CD14-positive monocyte (primary cell): ENCODE measurements around the gene PRSS22. TPM values are rescaled to one million over a fixed set of nuclear protein-coding genes. Genes with fewer than 3 reads are reported as not detected.

ENCODE experiments used
- DNase-seq, 3 donors: peaks; one replicate each; pipeline ENCODE4 v3.0.0-alpha.2; 2011 to 2022
- H2AFZ ChIP-seq: 2 replicates; pipeline ENCODE4 v1.6.0; 2012; ENCODE audit warnings: mild to moderate bottlenecking, low read depth, low read length, inconsistent platforms; ENCODE audit not compliant: insufficient read depth, poor library complexity, severe bottlenecking
- H3K27ac ChIP-seq, 2 donors: 1 replicate in 1 of 2; 2 replicates in 1 of 2; pipeline ENCODE4 v1.5.1; 2012 to 2013; ENCODE audit warnings: low read length in 2 of 2, control low read depth in 1 of 2, inconsistent platforms in 1 of 2, low read depth in 1 of 2, mild to moderate bottlenecking in 1 of 2
- H3K27me3 ChIP-seq, 2 donors: one replicate each; pipeline versions ENCODE4 v1.6.0 to v1.6.1; 2011 to 2013; ENCODE audit warnings: low read length in 2 of 2; ENCODE audit not compliant: control insufficient read depth in 2 of 2, insufficient read depth in 2 of 2
- H3K36me3 ChIP-seq, 2 donors: replicated peaks in 1 of 2; 1 replicate in 1 of 2; 2 replicates in 1 of 2; pipeline versions ENCODE4 v1.5.1 to v1.6.1; 2012 to 2013; ENCODE audit warnings: low read length in 2 of 2, control low read depth in 1 of 2, inconsistent platforms in 1 of 2, mild to moderate bottlenecking in 1 of 2; ENCODE audit not compliant: insufficient read depth in 2 of 2, control insufficient read depth in 1 of 2
- H3K4me1 ChIP-seq, 2 donors: 1 replicate in 1 of 2; 2 replicates in 1 of 2; pipeline versions ENCODE4 v1.5.1 to v1.6.1; 2012 to 2013; ENCODE audit warnings: low read length in 2 of 2, control low read depth in 1 of 2, inconsistent platforms in 1 of 2, mild to moderate bottlenecking in 1 of 2, moderate library complexity in 1 of 2; ENCODE audit not compliant: insufficient read depth in 2 of 2, control insufficient read depth in 1 of 2
- H3K4me2 ChIP-seq: replicated peaks from 2 replicates; pipeline ENCODE3; 2012; ENCODE audit warnings: low read length, moderate library complexity, mild to moderate bottlenecking; ENCODE audit not compliant: poor library complexity, severe bottlenecking; ENCODE audit errors: extremely low read depth
- H3K4me3 ChIP-seq, 3 experiments: fragments of 200-600 bp in 1 of 3; sonication (generic) in 1 of 3; replicated peaks in 1 of 3; 1 replicate in 2 of 3; 2 replicates in 1 of 3; pipeline ENCODE4 v1.5.1; 2011 to 2013; ENCODE audit warnings: low read length in 3 of 3, mild to moderate bottlenecking in 3 of 3, control low read depth in 2 of 3, low read depth in 2 of 3, inconsistent platforms in 1 of 3, moderate library complexity in 1 of 3
- H3K79me2 ChIP-seq: 2 replicates; pipeline ENCODE4 v1.6.0; 2012; ENCODE audit warnings: mild to moderate bottlenecking, control low read depth, inconsistent platforms, low read length, moderate library complexity; ENCODE audit not compliant: insufficient read depth
- H3K9ac ChIP-seq: 2 replicates; pipeline ENCODE4 v1.6.0; 2017; ENCODE audit warnings: low read length, mild to moderate bottlenecking; ENCODE audit not compliant: insufficient read depth, poor library complexity, severe bottlenecking
- H3K9me3 ChIP-seq, 2 donors: replicated peaks in 1 of 2; 1 replicate in 1 of 2; 2 replicates in 1 of 2; pipeline versions ENCODE4 v1.5.1 to v1.6.1; 2012 to 2013; ENCODE audit warnings: low read length in 2 of 2, control low read depth in 1 of 2; ENCODE audit not compliant: control insufficient read depth in 1 of 2, insufficient read depth in 1 of 2
- H4K20me1 ChIP-seq: 2 replicates; pipeline ENCODE4 v1.6.0; 2012; ENCODE audit warnings: mild to moderate bottlenecking, low read length, control low read depth, moderate library complexity; ENCODE audit not compliant: insufficient read depth
- H3K27ac Mint-ChIP-seq, 7 donors: one replicate each; pipeline ENCODE4 v1.8.0; 2020; ENCODE audit warnings: mild to moderate bottlenecking in 7 of 7, mixed read lengths in 7 of 7, moderate library complexity in 6 of 7, inconsistent platforms in 2 of 7
- H3K27me3 Mint-ChIP-seq, 3 donors: one replicate each; pipeline ENCODE4 v1.8.0; 2021 to 2022; ENCODE audit warnings: low read depth in 3 of 3, mild to moderate bottlenecking in 3 of 3, mixed read lengths in 3 of 3, moderate library complexity in 3 of 3, inconsistent platforms in 1 of 3
- H3K36me3 Mint-ChIP-seq, 2 donors: one replicate each; pipeline ENCODE4 v1.8.0; 2020; ENCODE audit warnings: mixed read lengths in 2 of 2, inconsistent platforms in 1 of 2, mild to moderate bottlenecking in 1 of 2
- H3K4me1 Mint-ChIP-seq: one replicate; pipeline ENCODE4 v1.8.0; 2020; ENCODE audit warnings: mild to moderate bottlenecking, mixed read lengths
- H3K4me3 Mint-ChIP-seq, 2 donors: one replicate each; pipeline ENCODE4 v1.8.0; 2020; ENCODE audit warnings: mild to moderate bottlenecking in 2 of 2, mixed read lengths in 2 of 2, moderate library complexity in 1 of 2
- H3K9me3 Mint-ChIP-seq, 7 donors: one replicate each; pipeline ENCODE4 v1.8.0; 2020 to 2022; ENCODE audit warnings: mixed read lengths in 7 of 7, mild to moderate bottlenecking in 6 of 7, moderate library complexity in 6 of 7, inconsistent platforms in 2 of 7
- WGBS: methylation state at CpG from one replicate; pipeline ENCODE4 v1.1.5; 2013; ENCODE audit warnings: missing lambda C conversion rate; ENCODE audit not compliant: insufficient coverage; 5-methylcytosine and 5-hydroxymethylcytosine counted together
- intact Hi-C, 2 donors: fragments of 100-400 bp; cut with micrococcal nuclease; formaldehyde crosslinking; loops; one replicate each; pipeline versions ENCODE4 v1.15.0 to v1.15.1; 2023
- polyA plus RNA-seq, 3 donors: library from polyadenylated mRNA; depleted of rRNA in 1 of 3; unstranded in 2 of 3; stranded (reverse) in 1 of 3; fragments of 300-500 nt in 2 of 3; fragments of >200 nt in 1 of 3; fragmentation: Illumina TruSeq in 2 of 3; gene quantifications; 1 replicate in 2 of 3; 2 replicates in 1 of 3; pipeline ENCODE4 v1.2.3, GENCODE V29; 2012 to 2021
- TF ChIP-seq, protein P1 (sequence below): fragments of 200-600 bp; IDR thresholded peaks from one replicate; pipeline ENCODE4 v1.8.0; 2022; ENCODE audit warnings: antibody characterized with exemption, mild to moderate bottlenecking

PRSS22 gene
- polyA plus RNA-seq, 3 donors: not detected

GRCh38 chr16:2835638-2836493 lies 22.1 kb downstream of the PRSS22 start:
- 50% methylated on average over 17 of the region's 22 CpGs for WGBS
- Histone ChIP-seq H2AFZ (no peak overlapping the region), H4K20me1 (no peaks in the 10 kb centered on the region), H3K9ac (no peak overlapping the region), H3K27me3 (no peaks in the 10 kb centered on the region), H3K27ac (no peak overlapping the region), H3K4me1 (peaks cover 0 to under 1% of the 10 kb centered on the region in 2 donors), H3K4me2 (no peak overlapping the region), H3K4me3 (no peak overlapping the region), H3K9me3 (peaks cover 0 to 4% of the 10 kb centered on the region in 2 donors), H3K36me3 (no peaks in the 10 kb centered on the region), H3K79me2 (no peaks in the 10 kb centered on the region)
- H3K36me3 Mint-ChIP-seq: no peaks in the 10 kb centered on the region
- H3K4me3 Mint-ChIP-seq: peak overlapping the region in 1 of 2 donors; percentile 1
- intact Hi-C loops: loop anchor here in 1 of 2 donors (5.0 kb wide), 2 partner anchors 36 to 86 kb away; no protein-coding TSS in a partner anchor
- peaks cover 8 to 15% (median 14%) of the 10 kb centered on the region in 3 donors for H3K27me3 Mint-ChIP-seq
- H3K9me3 Mint-ChIP-seq: peaks cover 1 to 10% (median 6%) of the 10 kb centered on the region in 7 donors
- DNase-seq: no peak
- H3K27ac Mint-ChIP-seq: peak overlapping the region in 1 of 7 donors; percentile 8
- TF ChIP-seq, protein P1, sequence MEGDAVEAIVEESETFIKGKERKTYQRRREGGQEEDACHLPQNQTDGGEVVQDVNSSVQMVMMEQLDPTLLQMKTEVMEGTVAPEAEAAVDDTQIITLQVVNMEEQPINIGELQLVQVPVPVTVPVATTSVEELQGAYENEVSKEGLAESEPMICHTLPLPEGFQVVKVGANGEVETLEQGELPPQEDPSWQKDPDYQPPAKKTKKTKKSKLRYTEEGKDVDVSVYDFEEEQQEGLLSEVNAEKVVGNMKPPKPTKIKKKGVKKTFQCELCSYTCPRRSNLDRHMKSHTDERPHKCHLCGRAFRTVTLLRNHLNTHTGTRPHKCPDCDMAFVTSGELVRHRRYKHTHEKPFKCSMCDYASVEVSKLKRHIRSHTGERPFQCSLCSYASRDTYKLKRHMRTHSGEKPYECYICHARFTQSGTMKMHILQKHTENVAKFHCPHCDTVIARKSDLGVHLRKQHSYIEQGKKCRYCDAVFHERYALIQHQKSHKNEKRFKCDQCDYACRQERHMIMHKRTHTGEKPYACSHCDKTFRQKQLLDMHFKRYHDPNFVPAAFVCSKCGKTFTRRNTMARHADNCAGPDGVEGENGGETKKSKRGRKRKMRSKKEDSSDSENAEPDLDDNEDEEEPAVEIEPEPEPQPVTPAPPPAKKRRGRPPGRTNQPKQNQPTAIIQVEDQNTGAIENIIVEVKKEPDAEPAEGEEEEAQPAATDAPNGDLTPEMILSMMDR: no peak
- H3K4me1 Mint-ChIP-seq: peaks cover 3% of the 10 kb centered on the region

- Histone ChIP-seq H3K9ac (no peak overlapping the region), H3K27me3 (no peaks in the 10 kb centered on the region), H3K4me2 (no peak overlapping the region), H3K9me3 (peaks cover 0 to 4% of the 10 kb centered on the region in 2 donors), H2AFZ (no peak overlapping the region), H3K79me2 (no peaks in the 10 kb centered on the region), H3K4me3 (no peak overlapping the region), H3K27ac (no peak overlapping the region), H3K4me1 (peaks cover 7 to 10% of the 10 kb centered on the region in 2 donors), H4K20me1 (no peaks in the 10 kb centered on the region), H3K36me3 (no peaks in the 10 kb centered on the region)
- 93% methylated on average over 2 of the region's 3 CpGs for WGBS
- no peak for DNase-seq
- H3K36me3 Mint-ChIP-seq: no peaks in the 10 kb centered on the region
- peaks cover 1 to 11% (median 6%) of the 10 kb centered on the region in 7 donors for H3K9me3 Mint-ChIP-seq
- peaks cover 9% of the 10 kb centered on the region for H3K4me1 Mint-ChIP-seq
- H3K27ac Mint-ChIP-seq: no peak overlapping the region
- H3K4me3 Mint-ChIP-seq: no peak overlapping the region
- H3K27me3 Mint-ChIP-seq: peaks cover 8 to 14% (median 14%) of the 10 kb centered on the region in 3 donors
- TF ChIP-seq, protein P1: no peak
- intact Hi-C loops: loop anchor here in 1 of 2 donors (5.0 kb wide), 2 partner anchors 37 to 87 kb away; no protein-coding TSS in a partner anchor
These were observed 23.0 kb downstream of the PRSS22 start for GRCh38 chr16:2834968-2835367.
